Kidney tubule cell (primary cell): Measurements from ENCODE around the gene FNDC3A.

Experiments used
- DNase-seq: peaks from one replicate; pipeline ENCODE4 v3.0.0-alpha.2; 2018; ENCODE audit warnings: low spot score

Gene FNDC3A

DNA sequence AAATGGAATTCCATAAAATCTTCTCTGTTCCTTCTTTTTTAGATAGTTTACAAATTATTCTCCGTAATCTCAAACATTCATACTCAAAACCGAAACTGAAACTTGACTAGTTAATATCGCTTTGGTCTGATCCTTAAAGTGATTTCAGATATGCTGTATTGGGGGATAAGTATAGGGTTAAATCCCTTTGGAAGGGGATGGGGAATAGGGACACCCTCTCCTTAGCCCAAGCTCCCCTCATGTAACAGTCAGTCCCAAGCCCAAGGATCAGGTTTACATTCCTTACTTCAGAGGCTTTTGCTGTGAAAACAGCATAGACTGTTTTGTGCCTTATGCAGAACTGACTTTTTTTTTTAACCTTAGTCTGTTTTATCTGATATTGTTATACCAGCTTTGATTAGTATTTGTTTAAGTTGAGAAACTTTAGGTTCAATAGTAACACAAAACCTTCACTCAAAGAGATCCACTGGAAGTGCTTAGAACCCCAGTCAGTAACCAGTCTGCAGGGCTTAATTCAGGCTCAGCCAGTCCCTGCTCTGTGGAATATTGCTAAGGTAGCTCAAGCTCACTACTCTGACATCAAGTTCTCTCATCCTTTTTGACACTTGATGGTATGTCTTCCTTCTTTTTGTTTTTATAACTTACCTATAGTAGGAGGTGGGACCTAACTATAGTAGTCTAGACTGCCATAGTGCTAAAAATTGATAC lies 282.5 kb downstream of the FNDC3A start:
- no peak for DNase-seq
